Measurements from ENCODE around the gene AKNAD1.

GRCh38 chr1:108779455-108779854 lies 77.4 kb downstream of the AKNAD1 start:
- TF ChIP-seq CTCF (IDR thresholded peaks at IDR 0.05) (no peak), POLR2A (IDR thresholded peaks at IDR 0.05) (no peak), POLR2AphosphoS5 (IDR thresholded peaks at IDR 0.05) (no peak)

Measured in stomach (tissue), 4 donors.